Measurements from ENCODE around the gene TACR1. TPM values are rescaled to one million over a fixed set of nuclear protein-coding genes. Genes with fewer than 3 reads are reported as not detected.
A peak's percentile ranks its signal among the peaks of the same experiment; 100 is the strongest.
"Not testable (repeated sequence)": the region's sequence is repeated elsewhere in the genome, so short reads cannot be mapped to it uniquely, and the experiment has no call there.

TACR1 gene
- total RNA-seq, 1 donor from 2014 or later: 1.0 TPM

DNA sequence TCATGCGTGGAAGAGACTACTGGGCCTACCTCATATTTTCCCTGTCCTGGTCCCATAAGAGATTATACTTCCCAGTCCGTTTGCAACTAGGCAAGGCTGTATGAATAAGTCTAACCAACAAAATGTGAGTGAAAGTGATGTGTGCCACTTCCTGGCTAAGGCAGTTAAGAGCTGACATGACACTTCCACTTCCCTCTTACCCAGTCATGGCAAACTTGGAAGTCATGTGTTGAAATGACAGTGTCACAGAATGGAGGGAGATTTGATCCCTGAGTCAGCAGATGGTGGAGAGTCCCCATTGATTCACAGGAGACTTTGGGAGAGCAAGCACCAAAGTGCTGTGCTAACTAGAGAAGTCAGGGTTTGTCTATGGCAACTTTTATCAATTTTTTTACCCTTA lies 36.4 kb downstream of the TACR1 start:
- Mint-ChIP-seq H3K4me1 (ENCODE audit: unreplicated experiment) (peaks cover 42% of the 10 kb centered on the region), H3K4me3 (ENCODE audit: unreplicated experiment) (no peak overlapping the region), H3K27me3 (ENCODE audit: unreplicated experiment) (peaks cover 3% of the 10 kb centered on the region), H3K27ac (ENCODE audit: unreplicated experiment) (no peak overlapping the region), H3K9me3 (ENCODE audit: unreplicated experiment) (no peaks in the 10 kb centered on the region), H3K36me3 (ENCODE audit: low read depth, unreplicated experiment) (no peaks in the 10 kb centered on the region)
- TF ChIP-seq CTCF (IDR thresholded peaks at IDR 0.05; ENCODE audit: unreplicated experiment): no peak
- DNase-seq (ENCODE audit: low spot score): no peak

DNA sequence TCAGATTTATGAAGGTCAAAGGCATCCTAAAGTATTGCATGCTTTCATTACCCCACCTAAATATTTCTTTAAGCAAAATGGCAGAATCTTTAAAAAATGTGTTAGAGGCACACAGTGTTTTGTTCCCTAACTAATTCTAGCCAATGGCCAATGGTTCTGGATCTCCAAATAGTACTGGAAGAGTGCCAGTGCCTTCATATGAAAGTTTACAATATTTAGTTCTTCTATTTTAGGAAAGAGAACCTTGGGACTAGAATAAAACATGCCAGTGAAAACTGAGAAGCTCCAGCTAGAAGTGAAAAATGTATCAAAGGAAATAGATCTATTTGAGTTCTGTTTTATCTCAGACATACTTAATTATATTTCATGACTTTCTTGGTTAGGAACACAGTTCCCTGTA lies 37.1 kb downstream of the TACR1 start:
- H3K27me3 Mint-ChIP-seq (ENCODE audit: unreplicated experiment): peaks cover 3% of the 10 kb centered on the region
- no peak for DNase-seq (ENCODE audit: low spot score)
- no peak overlapping the region for H3K27ac Mint-ChIP-seq (ENCODE audit: unreplicated experiment)
- no peak for TF ChIP-seq CTCF (IDR thresholded peaks at IDR 0.05; ENCODE audit: unreplicated experiment)
- no peaks in the 10 kb centered on the region for H3K36me3 Mint-ChIP-seq (ENCODE audit: low read depth, unreplicated experiment)
- no peak overlapping the region for H3K4me3 Mint-ChIP-seq (ENCODE audit: unreplicated experiment)
- no peaks in the 10 kb centered on the region for H3K9me3 Mint-ChIP-seq (ENCODE audit: unreplicated experiment)
- H3K4me1 Mint-ChIP-seq (ENCODE audit: unreplicated experiment): peaks cover 47% of the 10 kb centered on the region

DNA sequence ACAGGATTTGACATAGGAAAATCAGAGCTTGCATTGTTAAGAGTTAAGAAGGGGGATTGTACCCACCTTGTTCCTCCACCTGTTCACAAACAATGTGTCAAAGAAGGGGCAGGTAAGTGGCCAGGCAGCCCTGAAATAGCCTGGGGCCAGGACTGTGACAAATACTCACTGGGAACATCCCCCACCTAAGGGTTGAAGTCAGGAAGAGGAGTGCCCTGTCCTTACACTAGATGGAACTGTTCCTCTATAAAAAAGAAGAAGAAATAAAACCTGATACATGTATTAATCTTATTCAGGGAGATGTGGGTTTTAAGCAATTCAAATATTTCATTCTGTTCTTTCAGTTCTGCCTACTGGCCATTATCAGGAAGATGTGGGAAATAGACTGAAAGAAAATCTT lies 41.9 kb downstream of the TACR1 start:
- no peak overlapping the region for H3K27ac Mint-ChIP-seq (ENCODE audit: unreplicated experiment)
- no peaks in the 10 kb centered on the region for H3K36me3 Mint-ChIP-seq (ENCODE audit: low read depth, unreplicated experiment)
- no peaks in the 10 kb centered on the region for H3K9me3 Mint-ChIP-seq (ENCODE audit: unreplicated experiment)
- no peak for DNase-seq (ENCODE audit: low spot score)
- peaks cover 3% of the 10 kb centered on the region for H3K27me3 Mint-ChIP-seq (ENCODE audit: unreplicated experiment)
- no peak overlapping the region for H3K4me3 Mint-ChIP-seq (ENCODE audit: unreplicated experiment)
- TF ChIP-seq CTCF (IDR thresholded peaks at IDR 0.05; ENCODE audit: unreplicated experiment): no peak
- peaks cover 66% of the 10 kb centered on the region for H3K4me1 Mint-ChIP-seq (ENCODE audit: unreplicated experiment)

DNA sequence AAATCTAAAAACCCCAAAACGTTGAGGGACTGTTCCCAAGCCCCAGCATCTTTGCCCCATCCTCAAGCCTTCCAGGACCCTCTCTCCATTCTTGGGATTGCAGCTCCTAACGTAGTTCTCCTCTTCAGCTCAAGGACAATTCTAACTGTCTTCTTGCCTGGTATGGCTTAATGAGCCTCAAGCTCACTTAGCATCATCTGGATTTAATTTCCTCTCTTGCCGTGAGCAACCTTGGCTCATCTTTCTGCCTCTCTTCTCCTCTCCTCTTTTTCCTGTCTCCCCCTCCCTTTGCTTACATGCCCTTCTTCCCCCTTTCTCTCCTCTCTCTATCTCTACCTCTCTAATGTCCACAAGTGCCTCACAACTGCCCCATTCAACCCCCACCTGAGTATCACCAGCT lies 44.2 kb downstream of the TACR1 start:
- H3K27me3 Mint-ChIP-seq (ENCODE audit: unreplicated experiment): peaks cover 1% of the 10 kb centered on the region
- DNase-seq (ENCODE audit: low spot score): no peak
- no peaks in the 10 kb centered on the region for H3K36me3 Mint-ChIP-seq (ENCODE audit: low read depth, unreplicated experiment)
- H3K4me1 Mint-ChIP-seq (ENCODE audit: unreplicated experiment): peaks cover 47% of the 10 kb centered on the region
- peak overlapping the region; percentile 90 for H3K27ac Mint-ChIP-seq (ENCODE audit: unreplicated experiment)
- no peaks in the 10 kb centered on the region for H3K9me3 Mint-ChIP-seq (ENCODE audit: unreplicated experiment)
- H3K4me3 Mint-ChIP-seq (ENCODE audit: unreplicated experiment): no peak overlapping the region
- no peak for TF ChIP-seq CTCF (IDR thresholded peaks at IDR 0.05; ENCODE audit: unreplicated experiment)

GRCh38 chr2:75153221-75153620 lies 46.1 kb downstream of the TACR1 start:
- Mint-ChIP-seq H3K36me3 (ENCODE audit: low read depth, unreplicated experiment) (no peaks in the 10 kb centered on the region), H3K27me3 (ENCODE audit: unreplicated experiment) (peaks cover 1% of the 10 kb centered on the region), H3K4me1 (ENCODE audit: unreplicated experiment) (peaks cover 31% of the 10 kb centered on the region), H3K4me3 (ENCODE audit: unreplicated experiment) (no peak overlapping the region), H3K9me3 (ENCODE audit: unreplicated experiment) (no peaks in the 10 kb centered on the region), H3K27ac (ENCODE audit: unreplicated experiment) (no peak overlapping the region)
- no peak for TF ChIP-seq CTCF (IDR thresholded peaks at IDR 0.05; ENCODE audit: unreplicated experiment)
- DNase-seq (ENCODE audit: low spot score): no peak

GRCh38 chr2:75152243-75152642 lies 47.1 kb downstream of the TACR1 start:
- H3K4me3 Mint-ChIP-seq (ENCODE audit: unreplicated experiment); DNase-seq (ENCODE audit: low spot score); H3K36me3 Mint-ChIP-seq (ENCODE audit: low read depth, unreplicated experiment); H3K9me3 Mint-ChIP-seq (ENCODE audit: unreplicated experiment); H3K27ac Mint-ChIP-seq (ENCODE audit: unreplicated experiment); H3K27me3 Mint-ChIP-seq (ENCODE audit: unreplicated experiment): not testable (repeated sequence)
- peaks cover 26% of the 10 kb centered on the region for H3K4me1 Mint-ChIP-seq (ENCODE audit: unreplicated experiment)

GRCh38 chr2:75147884-75148283 lies 51.4 kb downstream of the TACR1 start:
- H3K4me3 Mint-ChIP-seq (ENCODE audit: unreplicated experiment); H3K36me3 Mint-ChIP-seq (ENCODE audit: low read depth, unreplicated experiment); H3K9me3 Mint-ChIP-seq (ENCODE audit: unreplicated experiment); H3K27me3 Mint-ChIP-seq (ENCODE audit: unreplicated experiment); H3K27ac Mint-ChIP-seq (ENCODE audit: unreplicated experiment); DNase-seq (ENCODE audit: low spot score): not testable (repeated sequence)
- peaks cover 18% of the 10 kb centered on the region for H3K4me1 Mint-ChIP-seq (ENCODE audit: unreplicated experiment)
